Suprapubic skin (tissue), 4 donors: ENCODE measurements around the gene SRRM3. TPM values are rescaled to one million over a fixed set of nuclear protein-coding genes. Genes with fewer than 3 reads are reported as not detected.
"Not testable (repeated sequence)": the region's sequence is repeated elsewhere in the genome, so short reads cannot be mapped to it uniquely, and the experiment has no call there.

Experiments
- DNase-seq, 2 donors: peaks; one replicate each; pipeline ENCODE4 v3.0.0-alpha.2; 2019; ENCODE audit warnings: low spot score in 2 of 2
- H3K27ac ChIP-seq: fragments of 200-600 bp; sonication (generic); one replicate; pipeline ENCODE4 v1.5.1; 2019
- H3K27me3 ChIP-seq: fragments of 200-600 bp; sonication (generic); one replicate; pipeline ENCODE4 v1.5.1; 2019
- H3K36me3 ChIP-seq: fragments of 200-600 bp; sonication (generic); one replicate; pipeline ENCODE4 v1.5.1; 2019
- H3K4me1 ChIP-seq: fragments of 200-600 bp; sonication (generic); one replicate; pipeline ENCODE4 v1.5.1; 2019
- H3K4me3 ChIP-seq: fragments of 200-600 bp; sonication (generic); one replicate; pipeline ENCODE4 v1.5.1; 2019; ENCODE audit warnings: mild to moderate bottlenecking
- H3K9me3 ChIP-seq: fragments of 200-600 bp; sonication (generic); one replicate; pipeline ENCODE4 v1.5.1; 2019
- EP300 ChIP-seq: sonication (generic); formaldehyde crosslinking; IDR thresholded peaks from one replicate; pipeline ENCODE4 v1.6.1; 2017; ENCODE audit warnings: antibody characterized with exemption
- POLR2A ChIP-seq, 2 donors: fragments of 450-650 bp; IDR thresholded peaks; one replicate each; pipeline ENCODE4 v1.6.1; 2017; ENCODE audit warnings: antibody characterized with exemption in 2 of 2, mild to moderate bottlenecking in 2 of 2, moderate library complexity in 2 of 2
- POLR2AphosphoS5 ChIP-seq, 3 donors: sonication (generic); formaldehyde crosslinking; IDR thresholded peaks; one replicate each; pipeline ENCODE4 v1.6.1; 2017; ENCODE audit warnings: antibody characterized with exemption in 3 of 3
- WGBS: methylation state at CpG from one replicate; pipeline ENCODE4 v1.1.5; 2018; 5-methylcytosine and 5-hydroxymethylcytosine counted together
- total RNA-seq, 4 donors: library from RNA; depleted of rRNA; stranded (reverse); fragments of >200 nt; gene quantifications; one replicate each; pipeline ENCODE4 v1.1.0, GENCODE V29; 2016
- TF ChIP-seq, protein P1 (sequence below), 2 donors: fragments of 200-600 bp in 1 of 2; fragments of 450-650 bp in 1 of 2; sonication (generic) in 1 of 2; IDR thresholded peaks; one replicate each; pipeline ENCODE4 v1.5.1; 2016 to 2019; ENCODE audit warnings: antibody characterized with exemption in 2 of 2, mild to moderate bottlenecking in 1 of 2, moderate library complexity in 1 of 2

SRRM3 gene
- total RNA-seq, 4 donors from 2014 or later: 5.6 to 8.5 (median 7.7) TPM

DNA sequence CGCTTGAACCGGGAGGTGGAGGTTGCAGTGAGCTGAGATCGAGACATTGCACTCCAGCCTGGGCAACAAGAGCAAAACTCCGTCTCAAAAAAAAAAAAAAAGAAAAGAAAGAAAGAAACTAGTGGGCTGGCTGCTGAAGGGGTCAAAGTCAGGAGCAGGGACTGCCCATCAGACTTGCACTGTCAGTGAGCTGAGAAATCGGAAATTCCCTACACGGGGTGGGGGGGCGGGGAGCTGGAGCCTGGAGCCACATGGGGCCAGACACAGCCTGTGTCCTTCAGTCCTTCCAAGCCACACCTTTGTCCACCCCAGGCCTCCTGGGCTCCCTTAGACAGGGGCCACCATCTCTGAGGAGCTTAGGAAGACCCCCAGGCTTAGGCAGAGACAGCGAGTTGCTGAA is 34.5 kb downstream of the SRRM3 start:
- no peak overlapping the region for H3K27ac ChIP-seq
- H3K4me1 ChIP-seq: peaks cover 8% of the 10 kb centered on the region
- 78% methylated on average over 5 of the region's 8 CpGs for WGBS
- H3K36me3 ChIP-seq: no peaks in the 10 kb centered on the region
- H3K27me3 ChIP-seq: peaks cover 55% of the 10 kb centered on the region
- H3K9me3 ChIP-seq: no peaks in the 10 kb centered on the region
- DNase-seq: no peak
- no peak overlapping the region for H3K4me3 ChIP-seq
- no peak for TF ChIP-seq POLR2AphosphoS5 (IDR thresholded peaks at IDR 0.05)
- TF ChIP-seq, protein P1, sequence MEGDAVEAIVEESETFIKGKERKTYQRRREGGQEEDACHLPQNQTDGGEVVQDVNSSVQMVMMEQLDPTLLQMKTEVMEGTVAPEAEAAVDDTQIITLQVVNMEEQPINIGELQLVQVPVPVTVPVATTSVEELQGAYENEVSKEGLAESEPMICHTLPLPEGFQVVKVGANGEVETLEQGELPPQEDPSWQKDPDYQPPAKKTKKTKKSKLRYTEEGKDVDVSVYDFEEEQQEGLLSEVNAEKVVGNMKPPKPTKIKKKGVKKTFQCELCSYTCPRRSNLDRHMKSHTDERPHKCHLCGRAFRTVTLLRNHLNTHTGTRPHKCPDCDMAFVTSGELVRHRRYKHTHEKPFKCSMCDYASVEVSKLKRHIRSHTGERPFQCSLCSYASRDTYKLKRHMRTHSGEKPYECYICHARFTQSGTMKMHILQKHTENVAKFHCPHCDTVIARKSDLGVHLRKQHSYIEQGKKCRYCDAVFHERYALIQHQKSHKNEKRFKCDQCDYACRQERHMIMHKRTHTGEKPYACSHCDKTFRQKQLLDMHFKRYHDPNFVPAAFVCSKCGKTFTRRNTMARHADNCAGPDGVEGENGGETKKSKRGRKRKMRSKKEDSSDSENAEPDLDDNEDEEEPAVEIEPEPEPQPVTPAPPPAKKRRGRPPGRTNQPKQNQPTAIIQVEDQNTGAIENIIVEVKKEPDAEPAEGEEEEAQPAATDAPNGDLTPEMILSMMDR (IDR thresholded peaks at IDR 0.05): no peak
- TF ChIP-seq EP300: no peak
- no peak for TF ChIP-seq POLR2A (IDR thresholded peaks at IDR 0.05)

- no peak for DNase-seq
- 33% methylated on average over 12 of the region's 12 CpGs for WGBS
These were observed 36.6 kb downstream of the SRRM3 start for GRCh38 chr7:76238326-76238725.

GRCh38 chr7:76241141-76241540 is 39.4 kb downstream of the SRRM3 start:
- H3K9me3 ChIP-seq: no peaks in the 10 kb centered on the region
- H3K4me3 ChIP-seq: no peak overlapping the region
- TF ChIP-seq, protein P1 (IDR thresholded peaks at IDR 0.05): no peak
- TF ChIP-seq POLR2A (IDR thresholded peaks at IDR 0.05) (no peak), POLR2AphosphoS5 (IDR thresholded peaks at IDR 0.05) (no peak), EP300 (no peak)
- no peaks in the 10 kb centered on the region for H3K36me3 ChIP-seq
- no peaks in the 10 kb centered on the region for H3K4me1 ChIP-seq
- no peak overlapping the region for H3K27ac ChIP-seq
- WGBS: 81% methylated on average over 5 of the region's 5 CpGs
- no peak for DNase-seq
- peaks cover 21% of the 10 kb centered on the region for H3K27me3 ChIP-seq

More at GRCh38 chr7:76238326-76238725, 36.6 kb downstream of the SRRM3 start:
- Histone ChIP-seq H3K4me1 (peaks cover 8% of the 10 kb centered on the region), H3K4me3 (no peak overlapping the region), H3K36me3 (no peaks in the 10 kb centered on the region), H3K9me3 (no peaks in the 10 kb centered on the region), H3K27ac (no peak overlapping the region), H3K27me3 (peaks cover 41% of the 10 kb centered on the region)
- no peak for TF ChIP-seq POLR2A (IDR thresholded peaks at IDR 0.05)
- TF ChIP-seq, protein P1 (IDR thresholded peaks at IDR 0.05): no peak

- H3K4me3 ChIP-seq, H3K27me3 ChIP-seq, H3K9me3 ChIP-seq, H3K4me1 ChIP-seq, DNase-seq, H3K27ac ChIP-seq, H3K36me3 ChIP-seq: not testable (repeated sequence)
- WGBS: 86% methylated on average over 5 of the region's 5 CpGs
These were observed 40.9 kb downstream of the SRRM3 start for GRCh38 chr7:76242517-76243063.

DNA sequence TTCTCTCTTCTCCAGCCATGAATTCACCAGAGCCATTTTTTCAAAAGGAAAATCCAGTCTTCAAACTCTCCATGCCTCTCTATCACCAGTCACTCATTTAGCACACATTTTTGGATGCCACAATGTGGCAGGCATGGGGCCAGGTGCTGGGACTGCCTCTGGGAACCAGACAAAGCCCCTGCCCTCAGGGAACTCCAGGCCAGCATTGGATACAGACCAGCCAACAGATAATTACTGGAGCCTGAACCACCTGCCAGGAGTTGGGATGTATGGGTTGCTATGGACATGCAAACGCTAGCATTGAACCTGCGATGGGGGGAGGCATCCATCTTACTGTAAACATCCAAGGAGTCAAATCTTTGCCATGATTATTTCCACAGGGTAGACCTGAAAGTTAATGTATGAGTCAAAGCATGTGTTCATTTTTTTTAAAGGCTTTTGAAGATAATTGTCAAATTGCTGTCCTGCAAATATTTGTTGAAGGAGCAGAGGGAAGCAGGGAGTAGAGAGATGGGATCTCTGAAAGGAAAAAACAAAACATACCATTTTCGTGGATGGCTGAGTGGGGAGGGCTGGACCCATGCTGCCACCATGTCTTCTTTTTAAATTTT is 43.2 kb downstream of the SRRM3 start:
- H3K4me3 ChIP-seq: no peak overlapping the region
- DNase-seq: no peak
- no peaks in the 10 kb centered on the region for H3K9me3 ChIP-seq
- peaks cover 6% of the 10 kb centered on the region for H3K27me3 ChIP-seq
- WGBS: 36% methylated on average over 3 of the region's 3 CpGs
- no peak overlapping the region for H3K27ac ChIP-seq
- TF ChIP-seq, protein P1 (IDR thresholded peaks at IDR 0.05): no peak
- TF ChIP-seq POLR2A (IDR thresholded peaks at IDR 0.05) (no peak), POLR2AphosphoS5 (IDR thresholded peaks at IDR 0.05) (no peak), EP300 (no peak)
- no peaks in the 10 kb centered on the region for H3K4me1 ChIP-seq
- no peaks in the 10 kb centered on the region for H3K36me3 ChIP-seq
